Small intestine (tissue), 7 donors: ENCODE results near the gene BTNL8. TPM values are rescaled to one million over a fixed set of nuclear protein-coding genes. Genes with fewer than 3 reads are reported as not detected.
A peak's percentile ranks its signal among the peaks of the same experiment; 100 is the strongest.

Source experiments
- DNase-seq, 2 donors: peaks; one replicate each; pipeline versions ENCODE4 v3.0.0 to v3.0.0-alpha.2; 2013
- FAIRE-seq: peaks from 2 replicates; lab custom pipeline; 2012; peaks lifted over from hg19 to GRCh38; lab: Jason Lieb, UNC
- H3K27ac ChIP-seq, 3 donors: one replicate each; pipeline ENCODE4 v1.5.1; 2013; ENCODE audit warnings: low read length in 2 of 3, mild to moderate bottlenecking in 2 of 3, control low read depth in 1 of 3, inconsistent platforms in 1 of 3, low read depth in 1 of 3, moderate library complexity in 1 of 3
- H3K27me3 ChIP-seq, 3 donors: one replicate each; pipeline ENCODE4 v1.6.1; 2013; ENCODE audit warnings: low read length in 3 of 3, inconsistent platforms in 1 of 3; ENCODE audit not compliant: control insufficient read depth in 3 of 3, insufficient read depth in 3 of 3
- H3K36me3 ChIP-seq, 3 donors: one replicate each; pipeline ENCODE4 v1.6.1; 2013; ENCODE audit warnings: low read length in 3 of 3, inconsistent platforms in 1 of 3, low read depth in 1 of 3, mild to moderate bottlenecking in 1 of 3, moderate library complexity in 1 of 3; ENCODE audit not compliant: control insufficient read depth in 3 of 3, insufficient read depth in 2 of 3
- H3K4me1 ChIP-seq, 3 donors: one replicate each; pipeline ENCODE4 v1.6.1; 2013; ENCODE audit warnings: low read length in 2 of 3, inconsistent platforms in 1 of 3, low read depth in 1 of 3, mild to moderate bottlenecking in 1 of 3, moderate library complexity in 1 of 3; ENCODE audit not compliant: control insufficient read depth in 3 of 3, insufficient read depth in 2 of 3
- H3K4me3 ChIP-seq, 3 donors: one replicate each; pipeline ENCODE4 v1.5.1; 2013; ENCODE audit warnings: low read length in 3 of 3, control low read depth in 1 of 3, inconsistent platforms in 1 of 3, low read depth in 1 of 3, mild to moderate bottlenecking in 1 of 3, moderate library complexity in 1 of 3
- H3K9me3 ChIP-seq, 2 donors: one replicate each; pipeline ENCODE4 v1.6.1; 2013; ENCODE audit warnings: low read depth in 1 of 2, low read length in 1 of 2; ENCODE audit not compliant: control insufficient read depth in 2 of 2, insufficient read depth in 1 of 2
- WGBS, 3 donors: extraction: QIAGEN DNeasy Blood & Tissue Kit; methylation state at CpG; one replicate each; pipeline ENCODE4 v1.1.7; 2013; 5-methylcytosine and 5-hydroxymethylcytosine counted together
- polyA plus RNA-seq, 4 donors: library from polyadenylated mRNA; stranded (reverse) in 3 of 4; unstranded in 1 of 4; fragments of 200-250 nt in 3 of 4; fragments of 120-200 nt in 1 of 4; gene quantifications; one replicate each; pipeline versions ENCODE4 v1.2.1 to v1.2.3, GENCODE V29; 2013
- donor health status: healthy with polysubstance abuse.
- donor health status: control.
- donor health status: control.
- donor health status: Bipolar disorder and iron deficiency.
- donor health status: healthy.

BTNL8 gene
- polyA plus RNA-seq, 4 donors = 53.8 to 192 (median 84.5) TPM

DNA sequence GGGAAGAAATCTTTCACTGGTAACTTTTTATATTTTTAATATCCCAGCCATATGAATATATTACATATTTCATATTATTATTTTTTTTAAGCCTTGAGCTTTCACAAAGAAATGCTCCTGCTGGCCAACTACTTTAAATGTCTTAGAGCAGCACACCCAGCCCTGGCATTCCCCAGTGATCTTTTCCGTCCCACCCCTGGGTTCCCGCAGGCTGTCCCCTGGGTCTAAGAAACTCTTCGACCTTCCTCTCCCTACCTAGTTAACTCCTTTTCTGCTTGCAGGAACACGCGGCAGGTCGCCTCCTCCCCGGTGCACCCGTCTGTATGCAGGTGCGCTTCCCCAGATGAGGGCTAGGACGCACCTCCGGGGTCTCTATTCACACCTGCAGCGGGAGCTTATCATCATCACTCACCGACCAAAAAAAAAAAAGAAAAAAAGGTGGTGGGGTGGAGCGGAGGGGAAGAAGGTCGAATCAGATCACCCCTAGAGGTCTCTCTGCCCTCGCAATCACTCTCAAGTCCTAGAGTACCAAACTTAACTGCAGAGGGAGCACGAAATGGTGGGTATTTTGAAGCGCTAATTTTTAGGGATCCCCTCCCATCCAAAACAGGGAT lies 38.6 kb upstream of the BTNL8 start:
- Histone ChIP-seq H3K27me3 (no peaks in the 10 kb centered on the region), H3K36me3 (peaks cover 0 to 24% (median 3%) of the 10 kb centered on the region in 3 donors), H3K4me3 (peak overlapping the region; percentile 86 to 99 (median 95)), H3K27ac (peak overlapping the region; percentile 94 to 99 (median 95)), H3K4me1 (peaks cover 0 to 6% (median 0%) of the 10 kb centered on the region in 3 donors), H3K9me3 (peaks cover 0 to 8% of the 10 kb centered on the region in 2 donors)
- WGBS, 3 donors = 0 to 1% (median 1%) methylated on average over 17 to 18 of the region's 18 CpGs
- FAIRE-seq (no peak), DNase-seq (peak in 1 of 2 donors; percentile 77)

DNA sequence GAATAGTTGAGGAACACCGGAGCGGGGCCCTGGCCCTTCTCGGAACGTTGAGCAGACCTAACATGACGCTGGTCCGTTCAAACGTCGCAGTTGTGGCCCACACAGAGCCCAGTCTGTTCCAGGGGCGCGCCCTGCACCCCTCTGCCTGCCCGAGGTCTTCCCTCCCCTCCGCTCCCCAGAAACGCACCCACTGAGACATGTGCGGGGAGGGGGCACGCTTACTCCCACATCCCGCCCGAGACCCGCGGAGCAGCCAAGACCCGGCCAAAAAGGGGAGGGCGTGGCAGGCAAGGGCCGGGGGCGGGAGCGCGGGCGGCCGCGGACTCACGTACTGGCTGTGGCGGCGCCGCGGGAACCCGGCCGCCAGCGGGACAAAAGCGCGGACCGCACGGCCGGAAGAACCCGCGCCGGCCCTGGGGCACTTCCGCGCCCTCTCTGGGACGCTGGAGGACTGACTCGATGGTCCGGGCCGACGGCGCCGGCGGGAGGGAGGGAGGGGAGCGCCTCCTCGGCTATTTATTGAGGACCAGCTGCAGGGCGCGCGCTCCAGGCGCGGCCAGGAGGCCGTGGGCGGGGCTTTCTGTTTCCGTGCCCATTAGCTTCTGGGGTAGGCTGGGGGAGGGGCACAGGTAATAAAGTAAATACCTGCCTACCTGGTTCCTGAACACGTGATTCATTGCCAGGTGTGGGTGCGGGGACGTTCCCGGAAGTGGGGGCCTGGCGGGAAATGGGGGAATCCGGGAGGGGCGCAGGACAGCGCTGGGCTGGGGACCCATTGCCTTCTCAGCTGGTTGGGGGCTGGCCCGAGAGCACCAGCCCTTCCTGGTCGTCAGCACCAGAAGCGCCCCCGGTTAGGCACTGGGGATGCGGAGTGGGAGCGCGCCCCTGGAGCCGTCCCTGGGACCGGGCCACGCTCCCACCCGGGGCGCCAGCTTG lies 37.8 kb upstream of the BTNL8 start, which contains the start of gene ZFP62:
Gene ZFP62 (minus strand): TSS at position 390 of the 936 bp plus-strand sequence. CDS start 57 bp downstream, at position 333.
- Histone ChIP-seq H3K27me3 (no peaks in the 10 kb centered on the region), H3K36me3 (peaks cover 0 to 17% (median 0%) of the 10 kb centered on the region in 3 donors), H3K4me1 (peaks cover 0 to 8% (median 0%) of the 10 kb centered on the region in 3 donors), H3K4me3 (peak within 1 kb of the TSS; percentile 86 to 99 (median 95)), H3K9me3 (peaks cover 0 to 3% of the 10 kb centered on the region in 2 donors), H3K27ac (peak within 1 kb of the TSS; percentile 94 to 99 (median 95))
- DNase-seq (peak; percentile 97 to 98), FAIRE-seq (no peak)
- WGBS, 3 donors = 0 to 1% (median 0%) methylated on average over 72 to 84 of the region's 84 CpGs

DNA sequence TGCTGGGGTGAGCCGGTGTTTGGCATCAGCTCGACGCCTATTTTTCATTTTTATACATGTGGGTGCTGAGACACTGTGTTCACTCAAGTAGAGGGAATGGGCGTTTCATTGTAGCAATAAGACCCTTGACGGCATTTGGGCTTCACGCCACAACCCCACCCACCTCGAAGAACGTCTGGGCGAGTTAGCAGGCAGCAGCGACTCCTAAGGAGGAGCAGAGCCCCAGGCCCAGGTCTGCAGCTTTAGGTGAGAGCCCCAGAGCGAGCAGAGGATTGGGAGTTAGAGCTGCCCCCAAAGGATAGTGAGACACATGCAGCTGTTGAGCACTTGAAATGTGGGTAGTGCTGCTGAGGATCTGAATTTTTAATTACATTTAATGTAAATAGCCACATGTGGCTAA lies 36.3 kb upstream of the BTNL8 start:
- Histone ChIP-seq H3K36me3 (peaks cover 0 to 10% (median 0%) of the 10 kb centered on the region in 3 donors), H3K27ac (peak overlapping the region in 1 of 3 donors; percentile 9), H3K4me3 (no peak overlapping the region), H3K9me3 (no peaks in the 10 kb centered on the region), H3K4me1 (peaks cover 0 to 17% (median 0%) of the 10 kb centered on the region in 3 donors), H3K27me3 (no peaks in the 10 kb centered on the region)
- 64 to 80% (median 69%) methylated on average over 11 of the region's 11 CpGs for WGBS, 3 donors
- FAIRE-seq (no peak), DNase-seq (no peak)

DNA sequence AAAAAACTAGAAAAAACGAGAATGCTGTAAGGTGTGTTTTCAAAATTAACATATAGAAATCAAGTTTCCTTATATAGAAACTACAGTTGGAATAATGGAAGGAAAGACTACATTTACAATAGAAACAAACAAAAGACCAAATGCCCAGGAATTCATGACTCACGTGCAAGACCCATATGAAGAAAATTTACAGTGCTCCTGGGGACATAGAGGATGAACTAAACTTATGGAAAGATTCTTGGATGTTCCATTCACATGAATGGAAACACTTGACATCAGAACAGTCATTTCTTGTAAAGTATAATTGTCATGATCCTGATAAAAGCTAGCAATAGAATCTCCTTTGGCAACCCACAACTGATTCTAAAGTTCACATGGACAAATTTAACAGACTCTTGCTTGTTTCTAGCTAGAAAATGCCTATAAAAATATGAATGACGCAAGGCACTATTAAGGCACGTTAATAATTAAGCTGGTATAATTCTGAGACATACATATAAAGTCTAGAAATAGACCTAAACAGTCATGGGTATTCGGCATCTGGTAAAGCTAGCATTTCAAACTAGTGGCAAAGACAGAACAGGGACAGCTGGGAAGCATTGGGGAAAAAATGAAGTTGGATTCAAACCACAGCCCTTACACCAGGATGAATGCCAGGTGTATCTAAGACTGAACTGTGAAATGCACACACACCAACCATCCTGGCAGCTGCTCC lies 32.8 kb upstream of the BTNL8 start:
- H3K4me3 ChIP-seq = peak overlapping the region in 1 of 3 donors; percentile 11
- H3K4me1 ChIP-seq = peaks cover 0 to 21% (median 0%) of the 10 kb centered on the region in 3 donors
- DNase-seq (peak; percentile 81 to 93), FAIRE-seq (peak; percentile 41)
- H3K36me3 ChIP-seq = no peaks in the 10 kb centered on the region
- H3K27me3 ChIP-seq = no peaks in the 10 kb centered on the region
- no peaks in the 10 kb centered on the region for H3K9me3 ChIP-seq
- WGBS, 3 donors = 16 to 57% (median 33%) methylated on average over 5 of the region's 5 CpGs
- peak overlapping the region in 2 of 3 donors; percentile 79 to 87 for H3K27ac ChIP-seq

DNA sequence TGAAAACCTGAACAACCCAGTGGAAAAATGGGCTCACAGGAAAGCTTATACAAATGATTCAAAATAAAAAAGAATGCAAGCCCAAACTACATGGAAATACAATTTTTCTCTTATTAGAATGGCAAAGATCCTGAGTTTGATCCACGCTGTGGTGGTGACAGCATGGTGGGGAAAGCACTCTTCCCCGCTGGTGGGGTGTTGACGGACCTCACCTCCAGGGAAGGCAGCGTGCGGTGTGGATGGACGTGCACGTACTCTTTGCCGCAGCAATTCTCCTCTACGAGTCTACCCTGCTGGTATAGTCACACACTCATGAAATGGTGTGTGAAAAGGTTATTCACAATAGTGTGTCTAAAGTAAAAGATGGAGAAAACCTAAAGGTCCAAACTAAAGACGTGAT lies 32.0 kb upstream of the BTNL8 start:
- no peak for FAIRE-seq
- Histone ChIP-seq H3K9me3 (no peaks in the 10 kb centered on the region), H3K4me1 (peaks cover 0 to 21% (median 0%) of the 10 kb centered on the region in 3 donors), H3K4me3 (no peak overlapping the region), H3K27ac (peak overlapping the region in 1 of 3 donors; percentile 87), H3K27me3 (no peaks in the 10 kb centered on the region), H3K36me3 (no peaks in the 10 kb centered on the region)
- WGBS, 3 donors = 59 to 85% (median 72%) methylated on average over 10 of the region's 10 CpGs
- DNase-seq = no peak

DNA sequence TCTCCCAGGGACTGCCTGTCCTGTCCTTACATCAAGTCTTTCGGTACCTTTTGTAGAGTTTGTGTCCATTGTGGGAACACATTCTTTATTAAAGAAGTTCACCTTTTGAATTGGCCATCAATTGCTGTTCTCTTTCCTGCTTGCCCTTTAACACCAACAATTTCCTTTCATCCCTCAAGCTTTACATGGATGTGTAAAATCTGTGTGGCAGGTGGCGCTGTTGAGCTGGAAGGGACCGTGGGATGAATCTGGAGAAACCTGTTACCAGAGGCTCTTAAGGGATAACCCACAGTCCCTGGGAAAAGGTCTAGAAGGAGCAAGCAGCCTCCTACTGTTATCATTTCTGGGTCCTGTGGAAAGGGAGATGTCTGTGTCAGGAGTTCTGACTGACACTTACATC lies 30.0 kb upstream of the BTNL8 start:
- H3K4me3 ChIP-seq = no peak overlapping the region
- FAIRE-seq = no peak
- 0 to 2% (median 1%) methylated on average over 3 of the region's 3 CpGs for WGBS, 3 donors
- peak; percentile 95 to 96 for DNase-seq
- H3K4me1 ChIP-seq = peaks cover 0 to 21% (median 0%) of the 10 kb centered on the region in 3 donors
- peaks cover 0 to 3% of the 10 kb centered on the region in 2 donors for H3K9me3 ChIP-seq
- no peaks in the 10 kb centered on the region for H3K36me3 ChIP-seq
- H3K27me3 ChIP-seq = no peaks in the 10 kb centered on the region
- H3K27ac ChIP-seq = no peak overlapping the region

DNA sequence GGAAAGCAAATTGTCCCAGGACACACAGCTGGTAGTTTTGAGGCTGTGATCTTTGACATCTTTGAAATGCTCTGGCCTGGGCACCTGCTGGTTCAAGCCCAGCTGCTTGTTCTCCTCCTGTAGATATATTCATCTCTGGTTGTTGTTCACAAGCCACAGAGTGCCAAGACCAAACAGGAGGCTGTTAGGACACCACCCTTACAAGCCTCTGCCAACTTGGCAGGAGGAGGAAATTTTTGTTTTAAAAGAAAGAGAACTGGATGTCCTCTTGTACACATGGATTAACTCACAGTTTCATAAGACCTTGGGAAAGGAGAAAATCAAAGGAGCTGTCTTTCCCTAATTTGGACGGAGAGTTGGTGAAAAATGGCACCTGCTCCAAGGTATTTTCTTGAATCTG lies 29.4 kb upstream of the BTNL8 start:
- Histone ChIP-seq H3K4me1 (peaks cover 0 to 26% (median 0%) of the 10 kb centered on the region in 3 donors), H3K4me3 (no peak overlapping the region), H3K27me3 (no peaks in the 10 kb centered on the region), H3K36me3 (no peaks in the 10 kb centered on the region), H3K27ac (no peak overlapping the region), H3K9me3 (peaks cover 0 to 3% of the 10 kb centered on the region in 2 donors)
- WGBS, 3 donors = 33 to 73% (median 42%) methylated on average over 1 of the region's 1 CpG
- DNase-seq = peak; percentile 3 to 24
- no peak for FAIRE-seq
